Ovary (tissue), 3 donors: ENCODE data around the gene NR1H4.

Experiments
- CTCF ChIP-seq, 3 donors: fragments of 450-650 bp in 2 of 3; fragments of 200-600 bp in 1 of 3; IDR thresholded peaks; one replicate each; pipeline versions ENCODE4 v1.5.1 to v1.8.0; 2016 to 2022; ENCODE audit warnings: antibody characterized with exemption in 3 of 3, mild to moderate bottlenecking in 1 of 3
- EP300 ChIP-seq: sonication (generic); formaldehyde crosslinking; IDR thresholded peaks from one replicate; pipeline ENCODE4 v1.6.1; 2017; ENCODE audit warnings: antibody characterized with exemption
- POLR2A ChIP-seq: fragments of 450-650 bp; IDR thresholded peaks from one replicate; pipeline ENCODE4 v1.6.1; 2017; ENCODE audit warnings: antibody characterized with exemption, mild to moderate bottlenecking, moderate library complexity
- donor health status: DM: no; HTN: no; CAD: no.

GRCh38 chr12:100521958-100522357 is 48.3 kb downstream of the NR1H4 start:
- TF ChIP-seq CTCF (IDR thresholded peaks at IDR 0.05) (no peak), POLR2A (no peak), EP300 (no peak)
